B cell (primary cell): ENCODE results near the gene PKIG.

Experiments used
- EZH2 ChIP-seq: IDR thresholded peaks from 2 replicates; pipeline ENCODE4 v1.6.1; 2012; ENCODE audit warnings: borderline replicate concordance, low read depth, mild to moderate bottlenecking, moderate library complexity, low read length; ENCODE audit not compliant: insufficient read depth, poor library complexity, severe bottlenecking
- TF ChIP-seq, protein P1 (sequence below): fragments of 200-600 bp; IDR thresholded peaks from one replicate; pipeline ENCODE4 v1.8.0; 2022; ENCODE audit warnings: antibody characterized with exemption, mild to moderate bottlenecking

DNA sequence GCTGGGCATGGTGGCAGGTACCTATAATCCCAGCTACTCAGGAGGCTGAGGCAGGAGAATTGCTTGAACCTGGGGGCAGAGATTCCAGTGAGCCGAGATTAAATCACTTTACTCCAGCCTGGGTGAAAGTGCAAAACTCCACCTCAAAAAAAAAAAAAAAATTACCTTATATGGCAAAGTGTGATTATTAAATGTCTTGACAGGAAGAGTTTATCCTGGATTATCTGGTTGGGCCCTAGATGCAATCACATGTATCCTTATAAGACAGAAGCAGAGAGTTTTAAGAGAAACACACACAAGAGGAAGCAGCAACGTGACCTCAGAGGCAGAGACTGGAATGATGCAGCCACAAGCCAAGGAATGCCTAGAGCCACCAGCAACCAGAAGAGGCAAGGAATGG, 58.1 kb downstream of the PKIG start:
- TF ChIP-seq, protein P1, sequence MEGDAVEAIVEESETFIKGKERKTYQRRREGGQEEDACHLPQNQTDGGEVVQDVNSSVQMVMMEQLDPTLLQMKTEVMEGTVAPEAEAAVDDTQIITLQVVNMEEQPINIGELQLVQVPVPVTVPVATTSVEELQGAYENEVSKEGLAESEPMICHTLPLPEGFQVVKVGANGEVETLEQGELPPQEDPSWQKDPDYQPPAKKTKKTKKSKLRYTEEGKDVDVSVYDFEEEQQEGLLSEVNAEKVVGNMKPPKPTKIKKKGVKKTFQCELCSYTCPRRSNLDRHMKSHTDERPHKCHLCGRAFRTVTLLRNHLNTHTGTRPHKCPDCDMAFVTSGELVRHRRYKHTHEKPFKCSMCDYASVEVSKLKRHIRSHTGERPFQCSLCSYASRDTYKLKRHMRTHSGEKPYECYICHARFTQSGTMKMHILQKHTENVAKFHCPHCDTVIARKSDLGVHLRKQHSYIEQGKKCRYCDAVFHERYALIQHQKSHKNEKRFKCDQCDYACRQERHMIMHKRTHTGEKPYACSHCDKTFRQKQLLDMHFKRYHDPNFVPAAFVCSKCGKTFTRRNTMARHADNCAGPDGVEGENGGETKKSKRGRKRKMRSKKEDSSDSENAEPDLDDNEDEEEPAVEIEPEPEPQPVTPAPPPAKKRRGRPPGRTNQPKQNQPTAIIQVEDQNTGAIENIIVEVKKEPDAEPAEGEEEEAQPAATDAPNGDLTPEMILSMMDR, result no peak
- no peak for TF ChIP-seq EZH2
